Measurements from ENCODE around the gene TRPV4.

TRPV4 gene

GRCh38 chr12:109781668-109782325 is 51.4 kb downstream of the TRPV4 start:
- no peak for DNase-seq (ENCODE audit: low read depth in 1 of 2, low spot score in 1 of 2)

DNA sequence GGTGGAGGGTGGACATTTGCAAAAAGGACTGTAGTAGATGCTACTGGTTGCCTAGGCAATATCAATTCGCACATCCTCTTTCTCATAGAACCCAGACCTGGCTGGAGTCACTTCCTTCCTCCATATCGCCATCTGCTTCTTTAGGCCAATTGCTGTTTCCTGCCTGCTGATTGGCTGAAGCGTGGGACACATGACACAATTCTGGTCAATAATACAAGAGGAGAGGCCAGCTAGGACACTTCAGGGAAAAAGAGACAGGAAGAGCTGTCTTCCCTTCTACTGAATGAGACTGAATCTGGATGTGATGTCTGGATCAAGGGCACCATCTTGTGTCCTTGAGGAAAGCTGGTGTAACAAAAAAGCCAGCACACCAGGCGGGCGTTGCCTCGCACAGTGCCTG is 53.8 kb downstream of the TRPV4 start:
- no peak for DNase-seq (ENCODE audit: low read depth in 1 of 2, low spot score in 1 of 2)

DNA sequence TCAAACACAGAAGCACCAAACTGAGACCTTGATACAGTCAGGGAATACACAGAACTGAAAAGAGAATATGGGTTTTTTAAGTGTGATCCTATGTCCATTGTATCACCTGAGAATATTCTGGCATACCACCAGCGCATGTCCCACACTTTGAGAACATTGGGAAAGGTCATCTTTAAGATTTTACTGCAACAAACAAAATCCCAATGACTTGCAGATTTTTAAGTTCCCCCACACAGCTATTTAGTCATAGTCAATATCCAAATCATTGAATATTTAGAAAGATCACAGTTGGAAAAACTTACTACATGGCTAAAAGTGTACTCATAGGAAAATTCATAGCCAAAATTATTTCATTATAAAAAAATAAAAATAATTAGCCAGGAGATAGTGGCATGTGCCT is 54.5 kb downstream of the TRPV4 start:
- DNase-seq (ENCODE audit: low read depth in 1 of 2, low spot score in 1 of 2): no peak

- no peak for DNase-seq (ENCODE audit: low read depth in 1 of 2, low spot score in 1 of 2)
These were observed 55.7 kb downstream of the TRPV4 start for GRCh38 chr12:109777544-109777943.

GRCh38 chr12:109776624-109777023 is 56.6 kb downstream of the TRPV4 start:
- no peak for DNase-seq (ENCODE audit: low read depth in 1 of 2, low spot score in 1 of 2)

GRCh38 chr12:109775172-109775881 is 57.9 kb downstream of the TRPV4 start:
- peak; percentile 56 to 60 for DNase-seq (ENCODE audit: low read depth in 1 of 2, low spot score in 1 of 2)

DNA sequence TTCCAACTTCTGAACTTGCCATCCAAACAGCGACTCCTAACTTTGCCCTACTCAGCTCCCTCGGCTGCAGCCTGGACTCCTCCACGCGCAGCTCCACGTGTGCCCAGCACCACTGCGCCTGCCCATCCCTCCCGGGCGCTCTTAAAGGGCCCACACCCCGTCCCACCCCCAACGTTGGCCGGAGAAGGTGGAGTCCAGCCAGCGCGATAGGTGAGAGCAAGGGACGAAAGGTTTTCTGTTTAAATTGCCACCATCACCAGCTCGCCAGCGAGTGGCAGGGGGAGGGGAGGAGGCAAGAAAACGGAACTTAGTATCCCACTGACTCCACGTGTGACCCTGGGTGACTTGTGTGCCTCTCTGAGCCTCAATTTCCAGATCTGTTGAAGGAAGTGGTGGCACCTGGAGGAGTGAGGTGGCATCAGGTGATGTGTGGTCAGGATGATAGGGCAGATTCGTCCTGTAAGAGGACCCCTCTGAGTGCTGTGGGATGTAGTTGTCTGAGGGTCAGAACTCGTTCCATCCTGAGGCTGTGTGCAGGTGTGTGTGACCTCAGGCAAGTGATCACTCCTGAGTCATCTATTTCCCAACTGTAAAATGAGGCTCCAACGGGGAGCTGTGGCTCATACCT is 59.7 kb downstream of the TRPV4 start:
- DNase-seq (ENCODE audit: low read depth in 1 of 2, low spot score in 1 of 2): no peak

- no peak for DNase-seq (ENCODE audit: low read depth in 1 of 2, low spot score in 1 of 2)
These were observed 60.4 kb downstream of the TRPV4 start for GRCh38 chr12:109772622-109773321.

- no peak for DNase-seq (ENCODE audit: low read depth in 1 of 2, low spot score in 1 of 2)
These were observed 61.2 kb downstream of the TRPV4 start for GRCh38 chr12:109771746-109772621.

GRCh38 chr12:109770861-109771670 is 62.1 kb downstream of the TRPV4 start:
- no peak for DNase-seq (ENCODE audit: low read depth in 1 of 2, low spot score in 1 of 2)

DNA sequence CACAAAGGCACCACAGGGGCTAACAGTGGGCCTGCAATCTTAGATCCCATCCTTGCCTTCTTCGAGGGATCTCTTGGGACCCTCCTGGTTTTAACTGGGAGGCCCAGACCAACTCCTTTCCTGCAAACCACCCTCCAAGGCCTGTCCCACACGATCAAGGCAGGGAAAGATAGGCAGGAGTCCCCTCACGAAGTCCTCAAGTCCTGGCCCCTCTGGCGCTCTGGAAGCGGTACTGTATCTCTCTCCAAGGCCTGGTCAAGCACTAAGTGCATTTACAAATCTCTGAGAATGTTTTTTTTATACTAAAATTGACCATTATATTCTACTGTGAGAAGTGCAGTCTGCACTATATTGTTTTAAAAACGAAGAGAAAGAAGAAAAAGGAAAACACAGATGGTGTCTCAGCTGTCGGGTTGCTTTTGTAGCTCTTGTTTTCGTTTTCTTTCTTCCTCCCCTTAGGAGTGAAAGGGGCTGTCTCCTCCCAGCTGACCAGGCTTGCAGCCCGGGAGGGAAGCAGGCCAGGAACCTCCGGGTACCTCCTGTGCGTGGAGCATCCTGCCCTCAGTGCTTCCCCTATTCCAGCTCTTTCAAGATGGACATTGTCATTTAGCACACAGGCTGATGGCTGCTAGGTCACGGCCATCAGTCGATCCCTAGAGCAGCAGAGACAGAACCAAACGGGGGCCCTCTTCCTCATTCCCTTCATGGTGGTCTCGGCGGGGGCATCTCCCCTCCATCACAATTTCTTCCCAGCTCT is 62.9 kb downstream of the TRPV4 start:
- no peak for DNase-seq (ENCODE audit: low read depth in 1 of 2, low spot score in 1 of 2)

- no peak for DNase-seq (ENCODE audit: low read depth in 1 of 2, low spot score in 1 of 2)
These were observed 64.1 kb downstream of the TRPV4 start for GRCh38 chr12:109768901-109769670.

DNA sequence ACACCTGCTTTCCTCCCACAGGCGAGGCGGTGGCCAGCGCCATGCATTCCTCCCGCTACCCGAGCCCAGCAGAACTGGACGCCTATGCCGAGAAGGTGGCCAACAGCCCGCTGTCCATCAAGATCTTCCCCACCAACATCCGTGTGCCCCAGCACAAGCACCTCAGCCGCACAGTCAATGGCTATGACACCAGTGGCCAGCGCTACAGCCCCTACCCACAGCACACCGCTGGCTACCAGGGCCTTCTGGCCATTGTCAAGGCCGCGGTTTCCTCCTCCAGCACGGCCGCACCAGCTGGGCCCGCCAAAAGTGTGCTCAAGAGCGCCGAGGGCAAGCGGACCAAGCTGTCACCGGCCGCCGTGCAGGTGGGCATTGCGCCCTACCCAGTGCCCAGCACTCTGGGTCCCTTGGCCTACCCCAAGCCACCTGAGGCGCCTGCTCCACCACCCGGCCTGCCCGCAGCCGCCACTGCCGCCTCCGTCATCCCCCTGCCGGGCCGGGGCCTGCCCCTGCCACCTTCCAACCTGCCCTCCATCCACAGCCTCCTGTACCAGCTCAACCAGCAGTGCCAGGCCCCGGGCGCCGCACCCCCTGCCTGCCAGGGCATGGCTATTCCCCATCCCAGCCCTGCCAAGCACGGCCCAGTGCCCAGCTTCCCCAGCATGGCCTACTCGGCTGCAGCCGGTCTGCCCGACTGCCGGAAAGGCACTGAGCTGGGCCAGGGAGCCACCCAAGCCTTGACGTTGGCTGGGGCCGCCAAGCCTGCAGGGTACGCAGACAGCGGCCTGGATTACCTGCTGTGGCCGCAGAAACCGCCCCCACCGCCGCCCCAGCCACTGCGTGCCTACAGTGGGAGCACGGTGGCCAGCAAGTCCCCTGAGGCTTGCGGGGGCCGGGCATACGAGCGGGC is 65.0 kb downstream of the TRPV4 start:
- no peak for DNase-seq (ENCODE audit: low read depth in 1 of 2, low spot score in 1 of 2)

DNA sequence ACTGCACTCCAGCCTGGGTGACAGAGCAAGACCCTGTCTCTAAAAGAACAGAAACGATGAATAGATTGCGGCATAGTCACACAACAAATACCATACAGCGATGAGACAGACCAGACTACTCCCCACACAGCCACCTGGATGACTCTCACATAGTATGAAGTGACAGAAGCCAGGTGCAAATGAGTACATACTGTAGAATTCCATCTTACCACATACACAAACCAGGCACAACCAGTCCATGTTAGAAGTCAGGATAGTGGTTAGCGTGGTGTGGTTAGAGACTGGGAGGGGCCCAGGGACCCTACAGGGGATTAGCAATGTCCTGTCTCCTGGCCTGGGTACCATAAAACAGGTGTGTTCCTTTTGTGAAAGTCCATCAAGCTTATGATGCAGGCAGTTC is 65.7 kb downstream of the TRPV4 start:
- no peak for DNase-seq (ENCODE audit: low read depth in 1 of 2, low spot score in 1 of 2)

DNA sequence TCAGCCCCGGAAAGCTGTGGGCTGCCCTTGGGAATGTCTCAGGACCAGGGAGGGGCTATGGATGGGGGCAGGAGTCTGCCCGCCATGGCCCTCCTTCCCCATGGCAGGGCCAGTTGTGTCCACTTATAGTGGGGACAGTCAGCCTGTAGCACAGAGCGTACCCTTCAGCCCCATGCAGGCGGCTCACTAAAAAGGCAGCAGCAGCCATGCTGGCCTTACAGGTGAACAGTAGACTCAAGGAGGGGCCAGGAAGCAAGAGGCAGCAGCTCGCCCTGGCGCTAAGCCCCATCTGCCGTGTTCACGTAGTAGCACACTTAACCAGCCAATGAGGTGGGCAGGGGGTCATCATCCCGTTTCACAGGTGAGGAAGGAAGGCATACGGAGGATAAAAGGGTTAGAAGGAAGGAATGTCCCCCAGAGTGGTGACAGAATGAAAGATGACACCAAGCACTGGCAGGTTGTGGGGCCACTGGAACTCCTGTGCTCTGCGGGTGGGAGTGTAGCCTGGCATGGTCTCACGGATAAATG is 66.9 kb downstream of the TRPV4 start:
- DNase-seq (ENCODE audit: low read depth in 1 of 2, low spot score in 1 of 2): no peak

DNA sequence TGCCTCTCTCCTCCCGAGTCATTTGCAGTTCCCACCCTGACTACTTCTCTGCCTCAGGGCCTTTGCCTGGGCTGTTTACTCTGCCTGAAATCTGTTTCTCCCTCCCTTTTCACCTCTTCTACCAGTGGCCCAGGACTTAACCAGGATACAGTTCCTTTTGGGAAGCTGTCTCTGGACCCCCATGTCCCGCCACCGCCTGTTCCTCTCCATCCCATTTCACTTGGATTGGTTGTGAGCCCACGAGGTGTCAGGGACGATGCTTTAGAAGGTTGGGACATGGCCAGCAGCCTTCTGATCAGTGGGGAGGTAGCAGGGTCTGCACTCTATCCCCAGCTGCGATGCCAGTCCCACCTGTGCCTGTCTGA is 67.8 kb downstream of the TRPV4 start:
- DNase-seq (ENCODE audit: low read depth in 1 of 2, low spot score in 1 of 2): no peak

DNA sequence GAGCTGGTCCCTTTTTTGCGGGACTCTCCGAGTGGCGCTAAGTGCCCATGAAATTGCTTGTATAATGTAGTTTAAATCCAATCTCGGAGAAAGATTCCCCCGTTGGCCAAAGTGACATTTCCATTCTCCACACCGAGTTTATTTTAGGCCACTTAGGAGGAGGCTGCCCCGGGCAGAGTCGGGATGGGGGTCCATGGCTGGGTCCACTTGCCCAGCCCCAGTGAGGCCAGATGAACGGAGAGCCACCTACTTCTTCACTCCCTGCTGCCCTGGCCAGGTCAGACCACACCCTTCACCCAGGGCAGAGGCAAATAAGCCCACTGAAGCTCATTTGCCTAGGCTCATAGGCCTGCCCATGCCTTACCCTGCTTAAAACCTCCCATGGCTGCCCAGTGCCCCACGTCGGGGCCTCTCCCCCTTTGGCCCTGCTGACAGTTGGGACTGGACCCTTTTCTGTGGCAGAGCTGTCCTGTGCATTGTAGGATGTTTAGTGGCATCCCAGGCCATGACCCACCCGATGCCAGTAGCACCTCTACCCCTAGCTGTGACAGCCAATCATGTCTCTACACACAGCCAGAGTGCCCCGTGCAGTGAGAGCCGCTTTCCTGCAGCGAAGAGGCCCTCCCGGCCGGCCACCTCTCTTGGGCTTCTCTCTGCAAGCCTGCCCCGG is 68.3 kb downstream of the TRPV4 start:
- no peak for DNase-seq (ENCODE audit: low read depth in 1 of 2, low spot score in 1 of 2)
